Erythroblast (primary cell): ENCODE data around the gene PNPLA7.

ENCODE experiments used
- GATA1 ChIP-seq: IDR thresholded peaks from 2 replicates; pipeline ENCODE4 v1.6.1; 2011; ENCODE audit warnings: low read depth, mild to moderate bottlenecking, control low read depth, low read length, moderate library complexity
- POLR2A ChIP-seq: IDR thresholded peaks from 2 replicates; pipeline ENCODE4 v1.6.1; 2011; ENCODE audit warnings: mild to moderate bottlenecking, low read length

DNA sequence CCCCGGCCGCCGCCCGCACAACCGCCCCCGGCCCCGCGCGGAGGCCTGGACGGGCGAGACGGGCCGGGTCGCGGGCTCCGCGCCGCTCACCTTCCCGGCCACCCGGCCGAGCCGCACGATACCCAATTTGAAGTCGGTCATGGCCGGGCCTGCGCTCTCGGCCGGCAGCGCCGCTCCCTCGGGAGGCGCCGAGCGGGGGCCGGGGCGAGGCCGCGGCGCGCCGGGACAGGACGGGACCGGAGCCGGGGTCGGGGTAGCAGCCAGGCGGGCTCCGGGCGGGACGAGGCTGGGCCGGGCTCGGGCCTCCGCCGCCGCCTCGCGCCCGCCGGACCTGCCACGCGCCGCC is 39.9 kb upstream of the PNPLA7 start:
- TF ChIP-seq POLR2A: no peak
- TF ChIP-seq GATA1: no peak
